Left hindlimb (tissue), 1 donor: ENCODE measurements around the gene DSG1.

Source experiments
- DNase-seq: peaks from one replicate; pipeline ENCODE4 v3.0.0-alpha.2; 2018

Gene DSG1

DNA sequence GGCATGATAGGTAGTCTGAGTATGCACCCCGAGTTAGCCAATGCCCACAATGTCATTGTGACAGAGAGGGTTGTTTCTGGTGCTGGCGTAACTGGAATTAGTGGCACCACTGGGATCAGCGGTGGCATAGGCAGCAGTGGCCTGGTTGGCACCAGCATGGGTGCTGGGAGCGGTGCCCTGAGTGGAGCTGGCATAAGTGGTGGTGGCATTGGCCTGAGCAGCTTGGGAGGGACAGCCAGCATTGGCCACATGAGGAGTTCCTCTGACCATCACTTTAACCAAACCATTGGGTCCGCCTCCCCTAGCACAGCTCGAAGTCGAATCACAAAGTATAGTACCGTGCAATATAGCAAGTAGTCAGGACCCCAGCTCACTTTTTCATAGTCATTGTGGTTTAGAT, 37.0 kb downstream of the DSG1 start:
- no peak for DNase-seq

DNA sequence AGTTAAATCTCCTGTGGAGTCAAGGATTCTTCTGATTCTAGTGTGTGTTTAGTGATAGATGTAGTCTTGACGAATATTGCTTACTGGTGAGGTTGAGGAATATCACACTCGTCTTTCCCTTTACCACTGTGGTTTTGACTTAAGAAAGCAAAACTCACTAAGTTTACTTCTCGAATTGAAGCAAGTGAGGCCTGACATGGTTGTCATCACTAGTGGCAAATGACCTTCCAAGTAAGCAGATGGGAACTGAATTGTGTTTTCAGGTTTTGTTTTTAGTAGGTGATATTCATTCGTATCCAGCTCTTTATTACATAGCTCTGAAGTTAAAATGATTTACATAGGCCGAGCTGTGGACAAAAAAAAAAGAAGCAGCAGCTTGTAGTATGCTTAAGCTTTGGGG, 38.1 kb downstream of the DSG1 start:
- no peak for DNase-seq

DNA sequence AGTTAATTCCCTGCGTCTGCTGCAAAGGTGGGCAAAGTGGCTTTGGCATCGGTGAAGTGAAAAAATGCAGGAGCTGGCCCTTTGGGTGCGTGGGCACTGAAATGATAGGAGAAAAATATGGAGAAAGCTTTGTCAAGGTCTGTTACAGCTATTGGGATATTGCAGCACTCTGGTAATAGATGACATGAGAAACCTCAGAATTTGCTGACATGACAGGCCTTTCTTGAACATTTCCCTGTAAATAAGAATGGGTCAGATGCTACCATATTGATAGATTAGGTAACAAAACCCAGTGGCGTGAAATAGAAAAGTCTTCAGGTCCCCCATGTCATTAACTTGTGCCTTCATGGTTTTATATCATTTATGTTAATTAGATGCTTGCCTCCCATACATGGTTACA, 46.2 kb downstream of the DSG1 start:
- no peak for DNase-seq

DNA sequence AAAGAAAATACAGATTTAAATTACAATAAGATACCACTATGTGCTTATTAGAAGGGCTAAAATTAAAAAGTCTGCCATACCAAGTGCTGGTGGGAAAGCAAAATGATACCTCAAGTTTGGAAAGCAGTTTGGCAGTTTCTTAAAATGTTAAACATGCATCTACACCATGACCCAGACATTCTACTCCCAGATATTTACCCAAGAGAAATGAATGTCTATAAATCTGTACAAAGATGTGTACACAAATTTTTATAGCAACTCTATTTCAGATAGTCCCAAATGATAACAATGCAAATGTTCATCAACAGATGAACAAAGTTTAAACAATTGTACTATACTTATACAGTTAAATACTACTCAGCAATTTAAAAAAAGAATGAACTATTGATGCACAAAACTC, 51.5 kb downstream of the DSG1 start:
- no peak for DNase-seq

GRCh38 chr18:31371989-31372388, 54.0 kb downstream of the DSG1 start:
- no peak for DNase-seq

DNA sequence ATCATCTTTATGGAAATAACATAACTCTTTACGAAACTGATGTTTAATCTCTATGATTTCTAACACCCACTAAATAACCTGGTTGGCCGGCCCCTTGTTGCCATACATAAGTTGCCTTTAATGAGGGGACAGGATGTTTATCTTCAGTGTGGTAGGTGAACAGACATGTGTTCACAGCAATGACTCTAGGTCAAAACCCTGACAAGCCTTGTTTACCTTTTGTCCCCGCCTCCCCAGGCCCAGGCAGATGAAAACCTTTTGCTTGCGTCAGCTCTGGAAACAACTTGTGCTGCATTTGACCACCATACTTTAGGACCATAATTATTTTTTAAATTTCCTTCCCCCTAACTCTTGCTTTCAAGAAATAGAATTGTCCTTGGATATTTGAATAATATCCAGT, 55.7 kb downstream of the DSG1 start:
- DNase-seq: no peak

- no peak for DNase-seq
Measured at GRCh38 chr18:31376477-31376876, 58.5 kb downstream of the DSG1 start, which contains the start of gene DSG4. TSS of gene DSG4 (plus strand) at chr18:31376777. CDS start at chr18:31376912, 135 bp downstream.

DNA sequence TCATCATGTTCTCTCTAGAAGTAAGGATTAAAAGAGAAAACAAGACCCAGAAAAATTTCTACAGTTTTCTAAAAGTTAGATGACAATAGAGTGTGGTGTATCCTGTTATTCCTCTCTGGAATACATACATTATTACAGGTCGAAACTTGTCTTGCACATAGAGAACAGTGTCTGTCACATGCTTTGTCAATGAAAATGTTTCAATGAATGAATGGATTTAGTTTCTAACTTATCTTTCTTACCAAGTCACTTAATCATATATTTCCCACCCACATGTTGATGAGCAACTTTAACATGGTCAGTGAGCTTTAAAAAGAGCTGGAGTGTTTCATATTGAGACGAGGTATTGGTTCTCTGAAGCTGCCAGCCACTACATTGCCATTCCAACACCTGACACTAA, 63.0 kb downstream of the DSG1 start:
- DNase-seq: no peak

DNA sequence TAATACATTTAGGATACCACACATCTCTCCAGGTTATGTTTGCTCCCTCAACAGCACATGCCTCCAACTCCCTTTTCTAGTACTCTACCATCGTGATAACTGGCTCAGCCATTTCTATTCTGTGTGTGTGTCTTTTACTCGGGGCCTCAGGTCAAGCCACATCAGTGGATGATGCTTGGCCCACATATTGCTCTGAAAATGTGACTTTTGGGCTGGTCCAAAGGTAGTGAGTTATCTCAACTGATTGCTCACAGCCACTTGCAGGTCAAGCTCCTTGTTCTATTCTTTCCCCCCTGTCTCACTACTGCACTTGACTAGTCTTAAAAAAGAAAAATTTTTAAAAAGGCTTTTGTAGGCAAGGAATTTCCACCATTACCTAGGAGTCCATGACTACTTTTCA, 64.1 kb downstream of the DSG1 start:
- no peak for DNase-seq

DNA sequence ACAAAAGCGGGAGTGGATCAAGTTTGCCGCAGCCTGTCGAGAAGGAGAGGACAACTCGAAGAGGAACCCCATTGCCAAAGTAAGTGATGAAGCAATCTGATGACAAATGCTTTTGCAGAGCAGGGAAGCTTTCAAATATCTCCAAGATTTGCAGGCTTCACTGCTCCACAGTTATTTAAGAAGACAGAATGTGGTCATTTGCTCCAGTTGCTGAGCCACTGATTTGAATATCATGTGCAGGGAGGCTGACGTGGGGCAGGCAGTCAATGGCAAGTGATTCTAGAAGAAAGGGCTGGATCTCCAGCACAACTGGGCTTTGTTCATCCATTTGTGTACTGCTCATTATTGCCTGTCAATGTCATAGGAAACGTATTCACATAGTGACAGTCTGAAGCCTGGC, 68.8 kb downstream of the DSG1 start:
- DNase-seq: no peak

- no peak for DNase-seq
Measured at GRCh38 chr18:31393286-31393685, 75.3 kb downstream of the DSG1 start.

DNA sequence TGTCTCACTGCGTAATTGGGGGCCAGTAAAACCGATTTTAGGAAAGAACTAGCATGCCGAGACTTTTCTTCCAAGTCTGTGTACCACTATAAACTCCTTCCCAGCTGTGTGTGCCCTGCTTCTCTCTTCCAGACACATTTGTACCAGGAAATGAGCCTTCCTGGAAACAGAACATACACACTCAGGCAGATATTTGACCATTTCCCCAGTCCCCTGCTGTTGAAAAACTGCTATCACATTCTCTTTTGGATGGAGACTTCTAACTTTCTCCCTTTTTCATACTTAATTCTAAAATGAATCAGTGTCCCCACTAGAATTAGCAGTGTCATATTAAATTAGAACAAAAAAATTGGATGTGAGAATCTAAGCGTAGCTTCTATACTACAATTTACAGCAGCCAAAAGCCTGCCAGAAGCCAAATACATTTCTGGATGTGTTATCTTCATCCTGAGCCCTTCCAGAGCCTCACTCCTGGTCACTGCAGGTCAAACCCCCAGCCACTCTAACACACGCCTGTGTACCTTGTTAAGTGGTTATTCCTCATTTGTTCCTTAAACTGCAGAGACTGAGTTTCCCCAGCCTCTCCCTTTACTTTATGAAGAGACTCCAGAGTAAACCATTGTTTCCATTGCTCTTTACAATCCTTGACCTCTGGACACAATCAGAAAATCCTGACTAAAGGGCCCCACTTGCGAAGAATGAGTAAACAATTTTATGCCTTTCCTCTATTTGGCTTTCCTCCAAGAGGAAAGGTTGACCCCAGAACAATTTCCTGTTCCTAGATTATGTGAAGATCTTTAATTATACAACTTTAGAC, 79.0 kb downstream of the DSG1 start:
- no peak for DNase-seq

DNA sequence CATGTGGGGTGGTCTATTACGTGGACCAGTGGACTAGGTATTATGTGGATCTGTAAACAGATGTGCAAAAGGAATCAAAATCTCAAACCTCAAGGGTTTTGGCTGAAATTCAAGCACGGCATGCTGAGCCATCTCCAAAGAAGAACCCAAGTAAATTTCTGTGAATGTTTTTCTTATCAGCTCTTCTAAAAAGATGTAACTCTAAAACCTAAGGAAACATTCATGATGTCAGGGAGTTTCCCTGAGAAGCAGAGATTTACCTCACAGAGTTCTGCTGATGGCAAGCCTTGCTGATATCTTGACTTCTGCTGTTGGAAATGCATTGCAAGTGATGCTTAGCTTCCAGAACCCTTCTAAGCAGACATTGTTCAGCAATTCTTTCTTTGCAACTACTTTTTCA, 80.2 kb downstream of the DSG1 start:
- DNase-seq: no peak

DNA sequence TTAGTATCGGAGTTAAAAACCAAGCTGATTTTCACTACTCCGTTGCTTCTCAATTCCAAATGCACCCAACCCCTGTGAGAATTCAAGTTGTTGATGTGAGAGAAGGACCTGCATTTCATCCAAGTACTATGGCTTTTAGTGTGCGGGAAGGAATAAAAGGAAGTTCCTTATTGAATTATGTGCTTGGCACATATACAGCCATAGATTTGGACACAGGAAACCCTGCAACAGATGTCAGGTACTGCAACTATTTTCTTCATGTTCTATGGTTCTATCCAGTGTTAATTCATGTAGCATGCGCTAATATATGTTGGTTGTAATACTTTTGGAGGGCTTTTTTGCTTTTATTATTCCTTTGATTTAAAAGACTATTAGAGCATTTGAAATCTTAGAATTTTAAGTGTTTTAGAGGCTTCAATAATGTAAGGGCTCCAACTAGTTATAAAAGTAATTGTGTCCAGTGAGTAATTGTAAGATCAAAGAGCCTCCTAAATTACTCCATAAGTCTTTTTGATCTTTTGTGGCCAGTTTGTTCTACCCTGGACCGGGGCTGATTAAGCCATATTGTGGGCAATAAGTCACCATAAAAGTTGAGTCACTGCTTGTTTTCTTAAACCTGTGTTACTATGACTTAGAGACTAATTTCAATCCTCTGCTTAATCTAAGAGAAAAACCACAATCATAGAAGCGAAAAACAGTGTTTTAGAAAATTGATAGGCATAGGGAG, 81.5 kb downstream of the DSG1 start:
- no peak for DNase-seq

DNA sequence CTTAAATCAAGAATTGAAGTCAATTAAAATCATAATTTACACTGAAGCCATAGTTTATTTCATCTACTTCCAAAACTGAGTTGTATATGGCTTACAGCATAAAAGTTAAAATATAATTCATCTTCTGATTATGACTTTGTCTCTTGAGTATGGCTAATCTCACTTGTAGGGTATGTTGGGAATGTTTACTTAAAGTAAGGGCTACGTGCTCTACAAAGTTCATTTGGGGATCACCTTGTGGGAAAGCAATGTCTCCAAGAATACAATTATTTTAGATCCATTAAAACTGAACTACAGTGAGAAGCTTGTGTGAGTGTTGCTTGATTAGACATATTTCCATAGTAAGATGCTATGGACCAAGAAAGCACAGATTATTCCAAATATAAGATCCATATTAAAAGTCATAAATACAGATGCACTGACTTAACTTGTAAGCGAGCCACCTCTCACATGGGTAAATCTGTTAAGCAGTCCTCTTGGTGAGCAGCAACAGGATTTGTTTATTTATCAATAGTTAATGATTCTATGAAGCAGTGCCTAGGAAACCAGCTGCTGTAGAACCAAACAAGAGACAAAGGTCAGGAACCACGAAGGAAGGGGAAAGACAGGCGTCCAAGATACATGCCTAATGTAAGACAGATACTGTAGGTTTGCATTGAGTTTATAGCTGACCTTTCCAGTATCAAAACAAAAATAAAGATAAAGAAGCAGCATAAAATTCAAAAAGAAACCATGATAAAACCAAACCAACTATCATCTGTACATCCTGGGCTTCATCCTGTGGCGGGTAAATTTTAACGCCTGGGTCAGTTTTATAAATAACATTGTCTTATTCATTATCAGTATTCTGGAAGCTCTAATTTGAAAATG, 83.4 kb downstream of the DSG1 start:
- no peak for DNase-seq

DNA sequence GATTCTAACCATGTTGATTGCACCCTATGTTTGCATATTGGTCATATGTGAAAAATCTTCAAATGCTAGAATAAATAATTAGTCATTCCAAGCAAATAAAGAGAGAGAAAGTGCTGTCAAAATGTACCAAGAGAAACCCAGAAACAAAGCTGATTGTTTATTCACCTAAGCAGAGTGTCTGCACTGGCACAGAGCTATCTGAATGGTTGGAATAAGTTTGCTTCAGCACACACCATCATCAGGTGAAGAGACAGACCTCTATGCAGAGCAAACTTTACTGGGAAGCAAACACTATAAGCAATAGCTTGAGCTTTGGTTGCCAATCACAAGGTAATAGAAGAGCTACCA, 84.0 kb downstream of the DSG1 start:
- DNase-seq: no peak

GRCh38 chr18:31403409-31403808, 85.4 kb downstream of the DSG1 start:
- DNase-seq: no peak
